NB4 (cell line): ENCODE measurements around the gene ERICH4.
"Not testable (repeated sequence)": the region's sequence is repeated elsewhere in the genome, so short reads cannot be mapped to it uniquely, and the experiment has no call there.

ENCODE experiments used
- CTCF ChIP-seq: IDR thresholded peaks from one replicate; pipeline ENCODE4 v1.5.1; 2012; ENCODE audit warnings: low read depth, low read length
- MAX ChIP-seq: IDR thresholded peaks from 2 replicates; pipeline ENCODE4 v1.6.1; 2011; ENCODE audit warnings: low read depth, low read length
- POLR2A ChIP-seq: IDR thresholded peaks from 2 replicates; pipeline ENCODE4 v1.6.1; 2011; ENCODE audit warnings: mild to moderate bottlenecking; ENCODE audit not compliant: insufficient read length; ENCODE audit errors: extremely low read depth

GRCh38 chr19:41408846-41409245, 34.1 kb upstream of the ERICH4 start:
- not testable (repeated sequence) for TF ChIP-seq CTCF, POLR2A, MAX
